ENCODE measurements around the gene PTPRM. TPM values are rescaled to one million over a fixed set of nuclear protein-coding genes. Genes with fewer than 3 reads are reported as not detected.

PTPRM gene
- total RNA-seq, 1 experiment from 2014 or later, result 1.6 TPM

DNA sequence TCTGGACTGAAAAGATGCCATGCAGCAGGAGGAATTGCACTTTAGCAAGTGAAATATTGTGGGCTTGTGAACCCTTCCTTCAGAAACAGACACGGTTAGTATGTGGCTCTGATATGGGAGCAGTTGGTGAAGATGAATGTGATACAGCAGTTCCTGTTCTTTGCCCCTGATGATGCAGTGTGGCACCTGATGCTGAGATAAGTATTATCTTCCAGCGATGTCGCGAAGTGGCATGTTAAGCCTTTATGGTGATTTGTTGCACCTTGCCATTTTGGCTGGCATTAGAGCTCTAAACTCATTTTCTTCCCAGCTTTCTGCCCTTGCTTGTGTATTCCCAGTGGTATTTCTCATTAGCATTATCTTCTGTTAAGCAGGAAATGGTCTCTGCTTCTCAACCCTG is 600.6 kb downstream of the PTPRM start:
- CTCF ChIA-PET, result no interaction called here
- intact Hi-C loops (cut with micrococcal nuclease; ENCODE audit: unreplicated experiment), result no loop called here
- no peaks in the 10 kb centered on the region for H3K27me3 ChIP-seq (ENCODE audit: control insufficient read depth, insufficient read depth, low read length)

DNA sequence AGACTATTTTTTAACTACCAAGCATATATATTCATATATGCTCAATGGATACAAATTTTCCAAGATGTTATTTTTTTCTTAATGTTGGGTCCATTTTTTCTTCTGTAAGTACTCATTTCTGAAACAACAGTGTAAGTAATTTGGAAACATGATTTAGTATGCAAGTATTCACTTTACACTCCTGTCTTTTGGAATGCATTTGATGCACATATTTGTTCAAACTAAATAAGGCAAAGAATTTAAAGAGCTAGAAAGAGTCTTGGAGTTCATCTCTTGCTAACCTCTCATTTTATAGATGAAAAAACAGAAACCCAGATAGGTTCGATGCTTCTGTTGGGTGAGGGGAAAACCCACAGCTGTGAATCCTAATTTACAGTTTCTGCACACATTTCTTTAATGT is 602.6 kb downstream of the PTPRM start:
- no peaks in the 10 kb centered on the region for H3K9me3 ChIP-seq (ENCODE audit: control insufficient read depth, insufficient read depth, low read depth, low read length)
- BruUV-seq (replicated peaks), result no TSS peak
- in situ Hi-C loops (cut with HindIII; ENCODE audit: low pct_unique_long_range_greater_than_20kb, low sequenced_read_pairs), result no loop called here
- TF ChIP-seq, protein P1, sequence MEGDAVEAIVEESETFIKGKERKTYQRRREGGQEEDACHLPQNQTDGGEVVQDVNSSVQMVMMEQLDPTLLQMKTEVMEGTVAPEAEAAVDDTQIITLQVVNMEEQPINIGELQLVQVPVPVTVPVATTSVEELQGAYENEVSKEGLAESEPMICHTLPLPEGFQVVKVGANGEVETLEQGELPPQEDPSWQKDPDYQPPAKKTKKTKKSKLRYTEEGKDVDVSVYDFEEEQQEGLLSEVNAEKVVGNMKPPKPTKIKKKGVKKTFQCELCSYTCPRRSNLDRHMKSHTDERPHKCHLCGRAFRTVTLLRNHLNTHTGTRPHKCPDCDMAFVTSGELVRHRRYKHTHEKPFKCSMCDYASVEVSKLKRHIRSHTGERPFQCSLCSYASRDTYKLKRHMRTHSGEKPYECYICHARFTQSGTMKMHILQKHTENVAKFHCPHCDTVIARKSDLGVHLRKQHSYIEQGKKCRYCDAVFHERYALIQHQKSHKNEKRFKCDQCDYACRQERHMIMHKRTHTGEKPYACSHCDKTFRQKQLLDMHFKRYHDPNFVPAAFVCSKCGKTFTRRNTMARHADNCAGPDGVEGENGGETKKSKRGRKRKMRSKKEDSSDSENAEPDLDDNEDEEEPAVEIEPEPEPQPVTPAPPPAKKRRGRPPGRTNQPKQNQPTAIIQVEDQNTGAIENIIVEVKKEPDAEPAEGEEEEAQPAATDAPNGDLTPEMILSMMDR (IDR thresholded peaks at IDR 0.05), result no peak
- TF ChIP-seq, protein P2, sequence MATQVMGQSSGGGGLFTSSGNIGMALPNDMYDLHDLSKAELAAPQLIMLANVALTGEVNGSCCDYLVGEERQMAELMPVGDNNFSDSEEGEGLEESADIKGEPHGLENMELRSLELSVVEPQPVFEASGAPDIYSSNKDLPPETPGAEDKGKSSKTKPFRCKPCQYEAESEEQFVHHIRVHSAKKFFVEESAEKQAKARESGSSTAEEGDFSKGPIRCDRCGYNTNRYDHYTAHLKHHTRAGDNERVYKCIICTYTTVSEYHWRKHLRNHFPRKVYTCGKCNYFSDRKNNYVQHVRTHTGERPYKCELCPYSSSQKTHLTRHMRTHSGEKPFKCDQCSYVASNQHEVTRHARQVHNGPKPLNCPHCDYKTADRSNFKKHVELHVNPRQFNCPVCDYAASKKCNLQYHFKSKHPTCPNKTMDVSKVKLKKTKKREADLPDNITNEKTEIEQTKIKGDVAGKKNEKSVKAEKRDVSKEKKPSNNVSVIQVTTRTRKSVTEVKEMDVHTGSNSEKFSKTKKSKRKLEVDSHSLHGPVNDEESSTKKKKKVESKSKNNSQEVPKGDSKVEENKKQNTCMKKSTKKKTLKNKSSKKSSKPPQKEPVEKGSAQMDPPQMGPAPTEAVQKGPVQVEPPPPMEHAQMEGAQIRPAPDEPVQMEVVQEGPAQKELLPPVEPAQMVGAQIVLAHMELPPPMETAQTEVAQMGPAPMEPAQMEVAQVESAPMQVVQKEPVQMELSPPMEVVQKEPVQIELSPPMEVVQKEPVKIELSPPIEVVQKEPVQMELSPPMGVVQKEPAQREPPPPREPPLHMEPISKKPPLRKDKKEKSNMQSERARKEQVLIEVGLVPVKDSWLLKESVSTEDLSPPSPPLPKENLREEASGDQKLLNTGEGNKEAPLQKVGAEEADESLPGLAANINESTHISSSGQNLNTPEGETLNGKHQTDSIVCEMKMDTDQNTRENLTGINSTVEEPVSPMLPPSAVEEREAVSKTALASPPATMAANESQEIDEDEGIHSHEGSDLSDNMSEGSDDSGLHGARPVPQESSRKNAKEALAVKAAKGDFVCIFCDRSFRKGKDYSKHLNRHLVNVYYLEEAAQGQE (IDR thresholded peaks at IDR 0.05; ENCODE audit: insufficient read depth in 1 of 2, low read depth in 2 of 2, low read length in 1 of 2), result no peak
- TF ChIP-seq SIN3A (IDR thresholded peaks at IDR 0.05; ENCODE audit: borderline replicate concordance, insufficient read depth, low read depth, low read length), result no peak
- H3K4me1 ChIP-seq (ENCODE audit: control insufficient read depth, insufficient read depth, low read length), result no peaks in the 10 kb centered on the region
- ATAC-seq (no peak), DNase-seq (ENCODE audit: low read depth, low spot score) (no peak)
- H3K27me3 ChIP-seq (ENCODE audit: control insufficient read depth, insufficient read depth, low read length), result no peaks in the 10 kb centered on the region
- H3K4me3 ChIP-seq (ENCODE audit: low read depth in 2 of 2, low read length in 2 of 2), result no peak overlapping the region
- POLR2A ChIA-PET, result interaction anchor here (0.6 kb wide), 1 partner anchor 146 kb away, joined by 5 read pairs; no protein-coding TSS in a partner anchor
- CTCF ChIA-PET, result no interaction called here
- no peak overlapping the region for H3K27ac ChIP-seq (ENCODE audit: low read length)
- H3K36me3 ChIP-seq (ENCODE audit: control insufficient read depth, insufficient read depth, low read length), result no peaks in the 10 kb centered on the region
- intact Hi-C loops (cut with micrococcal nuclease; ENCODE audit: unreplicated experiment), result no loop called here

More for the DNA sequence above, 600.6 kb downstream of the PTPRM start:
- in situ Hi-C loops (cut with HindIII; ENCODE audit: low pct_unique_long_range_greater_than_20kb, low sequenced_read_pairs), result no loop called here
- no peak overlapping the region for H3K27ac ChIP-seq (ENCODE audit: low read length)
- no peak for TF ChIP-seq TCF7L2 (IDR thresholded peaks at IDR 0.05; ENCODE audit: low read depth, low read length)
- TF ChIP-seq, protein P2 (IDR thresholded peaks at IDR 0.05; ENCODE audit: insufficient read depth in 1 of 2, low read depth in 2 of 2, low read length in 1 of 2), result no peak
- no peak for TF ChIP-seq POLR2AphosphoS5 (IDR thresholded peaks at IDR 0.05; ENCODE audit: low read depth, low read length)
- TF ChIP-seq, protein P1 (IDR thresholded peaks at IDR 0.05), result no peak
- no peak for TF ChIP-seq SIN3A (IDR thresholded peaks at IDR 0.05; ENCODE audit: borderline replicate concordance, insufficient read depth, low read depth, low read length)
- no peak for ATAC-seq
- POLR2A ChIA-PET, result no interaction called here
- H3K4me3 ChIP-seq (ENCODE audit: low read depth in 2 of 2, low read length in 2 of 2), result no peak overlapping the region
- no peaks in the 10 kb centered on the region for H3K36me3 ChIP-seq (ENCODE audit: control insufficient read depth, insufficient read depth, low read length)
- no peaks in the 10 kb centered on the region for H3K9me3 ChIP-seq (ENCODE audit: control insufficient read depth, insufficient read depth, low read depth, low read length)
- DNase-seq (ENCODE audit: low read depth, low spot score), result no peak
- H3K4me1 ChIP-seq (ENCODE audit: control insufficient read depth, insufficient read depth, low read length), result no peaks in the 10 kb centered on the region
- no TSS peak for BruUV-seq (replicated peaks)

Data from Panc1 (cell line).